OCI-LY7 (cell line): ENCODE data around the gene CLPTM1.

Experiments
- EZH2phosphoT487 ChIP-seq: fragments of 200-600 bp; sonication (generic); IDR thresholded peaks from 2 replicates; pipeline ENCODE4 v1.6.1; 2018; ENCODE audit warnings: low read depth, borderline replicate concordance, mild to moderate bottlenecking, mixed run types, antibody characterized with exemption, low read length, moderate library complexity, mixed read lengths
- TF ChIP-seq, protein P1 (sequence below): fragments of 200-600 bp; sonication (generic); conservative IDR thresholded peaks from 2 replicates; pipeline ENCODE4 v1.5.1; 2014; ENCODE audit warnings: mild to moderate bottlenecking, antibody characterized with exemption, low read length, moderate library complexity, mixed read lengths

DNA sequence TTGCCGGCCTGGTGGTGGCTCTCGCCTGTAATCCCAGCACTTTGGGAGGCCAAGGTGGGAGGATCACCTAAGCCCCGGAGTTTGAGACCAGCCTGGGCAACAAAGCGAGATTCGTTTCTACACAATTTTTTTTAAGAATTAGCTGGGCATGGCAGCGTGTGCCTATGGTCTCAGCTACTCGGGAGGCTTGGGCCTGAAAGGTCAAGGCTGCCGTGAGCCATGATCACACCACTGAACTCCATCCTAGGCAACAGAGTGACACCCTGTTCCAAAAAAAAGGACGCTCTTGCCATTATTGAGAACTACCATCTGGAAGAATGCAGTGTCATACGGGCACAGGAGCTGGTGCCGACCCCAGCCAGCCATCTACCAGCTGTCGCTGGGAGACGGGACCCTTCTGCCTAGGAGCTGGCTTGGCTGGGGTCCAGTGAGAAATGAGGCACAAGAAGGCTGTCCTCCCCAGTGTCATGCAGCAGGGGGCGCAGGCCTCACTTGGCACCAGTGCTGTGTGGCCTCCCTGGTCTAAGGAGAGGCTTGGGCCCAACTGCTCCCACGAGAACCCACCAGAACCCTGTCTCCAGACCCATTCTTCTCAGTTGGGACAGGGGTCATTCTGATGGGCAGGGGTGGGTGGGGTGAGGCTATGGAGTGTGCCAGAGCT is 33.8 kb downstream of the CLPTM1 start:
- TF ChIP-seq, protein P1, sequence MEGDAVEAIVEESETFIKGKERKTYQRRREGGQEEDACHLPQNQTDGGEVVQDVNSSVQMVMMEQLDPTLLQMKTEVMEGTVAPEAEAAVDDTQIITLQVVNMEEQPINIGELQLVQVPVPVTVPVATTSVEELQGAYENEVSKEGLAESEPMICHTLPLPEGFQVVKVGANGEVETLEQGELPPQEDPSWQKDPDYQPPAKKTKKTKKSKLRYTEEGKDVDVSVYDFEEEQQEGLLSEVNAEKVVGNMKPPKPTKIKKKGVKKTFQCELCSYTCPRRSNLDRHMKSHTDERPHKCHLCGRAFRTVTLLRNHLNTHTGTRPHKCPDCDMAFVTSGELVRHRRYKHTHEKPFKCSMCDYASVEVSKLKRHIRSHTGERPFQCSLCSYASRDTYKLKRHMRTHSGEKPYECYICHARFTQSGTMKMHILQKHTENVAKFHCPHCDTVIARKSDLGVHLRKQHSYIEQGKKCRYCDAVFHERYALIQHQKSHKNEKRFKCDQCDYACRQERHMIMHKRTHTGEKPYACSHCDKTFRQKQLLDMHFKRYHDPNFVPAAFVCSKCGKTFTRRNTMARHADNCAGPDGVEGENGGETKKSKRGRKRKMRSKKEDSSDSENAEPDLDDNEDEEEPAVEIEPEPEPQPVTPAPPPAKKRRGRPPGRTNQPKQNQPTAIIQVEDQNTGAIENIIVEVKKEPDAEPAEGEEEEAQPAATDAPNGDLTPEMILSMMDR, result peak; percentile 88
- no peak for TF ChIP-seq EZH2phosphoT487
